ENCODE results near the gene C3.

C3 gene

DNA sequence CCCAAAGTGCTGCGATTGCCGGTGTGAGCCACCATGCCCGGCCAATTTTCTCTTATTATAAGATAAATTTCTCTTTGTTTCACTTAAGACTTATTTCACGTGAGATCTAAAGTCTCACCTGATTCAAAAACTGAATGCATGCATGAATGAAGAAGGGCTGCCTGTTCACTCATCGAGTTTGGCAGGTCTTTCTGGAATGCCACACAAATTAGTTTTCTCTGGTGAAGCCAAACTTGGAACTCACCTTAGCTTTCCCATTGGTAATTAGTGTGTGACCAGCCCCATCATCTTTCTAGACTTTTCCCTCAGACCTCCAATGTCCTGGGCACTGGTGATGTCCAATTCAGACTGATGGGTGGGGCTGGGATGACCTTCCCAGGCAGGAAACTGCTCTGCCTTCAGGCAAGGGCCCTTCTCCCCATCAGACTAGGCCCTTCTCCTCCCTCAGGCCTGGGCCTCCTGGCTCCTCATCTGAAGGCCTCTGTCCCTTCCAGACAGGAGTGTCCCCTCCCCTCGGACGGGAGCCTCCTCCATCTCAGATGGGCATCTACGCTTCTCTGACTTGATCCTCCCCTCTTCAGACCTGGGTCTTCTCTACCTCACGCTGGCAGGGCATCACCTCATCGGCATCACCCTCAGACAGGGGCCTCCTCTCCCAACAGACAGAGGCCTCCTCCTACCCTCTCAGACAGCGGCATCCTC, 14.4 kb downstream of the C3 start:
- in situ Hi-C loops (cut with MboI; ENCODE audit: low sequenced_read_pairs, unreplicated experiment): no loop called here
- DNase-seq (ENCODE audit: low spot score): no peak
- TF ChIP-seq, protein P1, sequence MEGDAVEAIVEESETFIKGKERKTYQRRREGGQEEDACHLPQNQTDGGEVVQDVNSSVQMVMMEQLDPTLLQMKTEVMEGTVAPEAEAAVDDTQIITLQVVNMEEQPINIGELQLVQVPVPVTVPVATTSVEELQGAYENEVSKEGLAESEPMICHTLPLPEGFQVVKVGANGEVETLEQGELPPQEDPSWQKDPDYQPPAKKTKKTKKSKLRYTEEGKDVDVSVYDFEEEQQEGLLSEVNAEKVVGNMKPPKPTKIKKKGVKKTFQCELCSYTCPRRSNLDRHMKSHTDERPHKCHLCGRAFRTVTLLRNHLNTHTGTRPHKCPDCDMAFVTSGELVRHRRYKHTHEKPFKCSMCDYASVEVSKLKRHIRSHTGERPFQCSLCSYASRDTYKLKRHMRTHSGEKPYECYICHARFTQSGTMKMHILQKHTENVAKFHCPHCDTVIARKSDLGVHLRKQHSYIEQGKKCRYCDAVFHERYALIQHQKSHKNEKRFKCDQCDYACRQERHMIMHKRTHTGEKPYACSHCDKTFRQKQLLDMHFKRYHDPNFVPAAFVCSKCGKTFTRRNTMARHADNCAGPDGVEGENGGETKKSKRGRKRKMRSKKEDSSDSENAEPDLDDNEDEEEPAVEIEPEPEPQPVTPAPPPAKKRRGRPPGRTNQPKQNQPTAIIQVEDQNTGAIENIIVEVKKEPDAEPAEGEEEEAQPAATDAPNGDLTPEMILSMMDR (IDR thresholded peaks at IDR 0.05; ENCODE audit: borderline replicate concordance, control extremely low read depth, extremely low read depth, insufficient read depth, missing control alignments): no peak

DNA sequence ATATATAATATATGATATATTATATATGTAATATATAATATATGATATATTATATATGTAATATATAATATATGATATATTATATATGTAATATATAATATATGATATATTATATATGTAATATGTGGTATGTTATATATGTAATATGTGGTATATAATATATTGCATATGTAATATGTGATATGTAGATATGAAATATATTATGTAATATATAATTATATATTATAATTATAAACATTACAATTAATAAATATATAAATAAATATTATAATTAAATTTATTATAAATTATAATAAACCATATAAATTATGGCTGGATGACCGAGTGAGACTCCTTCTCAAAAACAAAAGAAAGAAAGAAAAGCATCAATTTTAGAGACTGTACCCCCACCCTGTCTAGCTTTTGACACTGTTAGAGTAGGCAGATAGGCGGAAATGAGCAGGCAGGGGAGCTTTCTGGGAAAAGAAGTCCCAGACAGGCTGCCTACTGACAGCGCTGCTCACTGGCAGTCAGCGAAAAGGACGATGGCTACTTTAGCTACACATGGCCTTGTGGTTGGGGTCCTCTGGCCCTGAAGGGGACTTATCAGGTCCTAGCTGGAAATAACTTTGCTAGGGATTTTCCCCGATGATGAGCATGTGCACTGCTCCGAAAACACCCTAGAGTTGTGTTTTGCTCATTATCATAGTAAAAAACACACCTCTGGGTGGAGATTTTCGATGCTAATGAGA, 19.7 kb downstream of the C3 start:
- in situ Hi-C loops (cut with MboI; ENCODE audit: low sequenced_read_pairs, unreplicated experiment): no loop called here
- TF ChIP-seq, protein P1 (IDR thresholded peaks at IDR 0.05; ENCODE audit: borderline replicate concordance, control extremely low read depth, extremely low read depth, insufficient read depth, missing control alignments): no peak
- no peak for DNase-seq (ENCODE audit: low spot score)

DNA sequence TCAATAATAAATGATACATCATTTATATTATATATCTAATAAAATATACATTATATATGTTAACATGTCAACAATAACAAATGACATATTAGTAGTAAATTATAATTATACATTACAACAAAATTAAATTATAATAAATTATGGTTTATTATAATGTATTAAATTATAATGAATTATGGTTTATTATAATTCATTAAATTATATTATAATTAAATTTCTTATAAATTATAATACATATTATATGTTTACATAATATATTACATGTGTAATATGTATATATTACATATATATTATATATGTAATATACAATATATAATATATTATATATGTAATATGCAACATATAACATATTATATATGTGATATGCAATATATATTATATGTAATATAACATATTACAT, 20.5 kb downstream of the C3 start:
- no peak for DNase-seq (ENCODE audit: low spot score)
- TF ChIP-seq, protein P1 (IDR thresholded peaks at IDR 0.05; ENCODE audit: borderline replicate concordance, control extremely low read depth, extremely low read depth, insufficient read depth, missing control alignments): no peak
- in situ Hi-C loops (cut with MboI; ENCODE audit: low sequenced_read_pairs, unreplicated experiment): no loop called here

DNA sequence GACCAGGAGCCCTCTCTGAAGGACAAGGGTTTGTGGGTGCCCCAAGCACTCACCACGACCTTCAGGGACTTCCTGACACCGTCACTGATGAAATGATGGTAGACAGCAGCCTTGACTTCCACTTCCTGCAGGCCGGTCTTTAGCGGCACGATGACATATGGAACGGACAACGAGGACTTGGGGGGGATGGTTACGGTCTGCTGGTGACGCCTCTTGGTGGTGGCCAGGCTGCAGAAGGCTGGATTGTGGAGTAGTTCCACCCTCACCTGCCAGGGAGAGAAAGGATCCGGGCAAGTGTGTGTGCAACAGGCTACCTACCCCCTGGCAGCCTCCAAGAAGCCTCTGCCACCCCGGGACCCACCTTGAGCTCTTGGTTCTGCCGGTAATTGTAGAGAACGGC, 23.2 kb downstream of the C3 start:
- in situ Hi-C loops (cut with MboI; ENCODE audit: low sequenced_read_pairs, unreplicated experiment): no loop called here
- TF ChIP-seq, protein P1 (IDR thresholded peaks at IDR 0.05; ENCODE audit: borderline replicate concordance, control extremely low read depth, extremely low read depth, insufficient read depth, missing control alignments): no peak
- DNase-seq (ENCODE audit: low spot score): no peak

DNA sequence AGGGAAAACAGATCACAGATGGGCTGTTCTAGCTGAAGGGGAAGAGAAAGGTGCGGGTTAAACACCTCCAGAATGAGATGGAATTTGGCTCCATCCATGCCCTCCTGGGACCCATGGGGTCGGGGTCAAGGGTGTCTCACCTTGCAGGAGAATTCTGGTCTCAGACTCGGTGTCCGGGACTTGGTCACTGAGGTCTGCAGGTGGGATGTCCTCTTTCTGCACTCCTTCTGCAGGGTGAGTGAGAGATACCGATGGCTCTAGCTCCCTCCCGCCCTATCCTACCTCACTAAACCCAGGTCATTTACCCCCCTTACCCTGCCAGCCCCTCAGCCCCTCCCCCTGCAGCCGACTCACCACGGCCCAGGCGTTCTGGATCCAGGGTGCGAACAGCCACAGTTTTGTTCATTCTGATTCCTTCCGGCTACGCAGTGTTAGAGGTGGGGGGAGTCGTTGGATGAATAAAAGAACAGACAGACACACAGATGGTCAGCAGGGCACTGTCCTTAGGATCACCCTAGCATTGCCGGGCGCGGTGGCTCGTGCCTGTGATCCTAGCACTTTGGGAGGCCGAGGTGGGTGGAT, 24.1 kb downstream of the C3 start:
- in situ Hi-C loops (cut with MboI; ENCODE audit: low sequenced_read_pairs, unreplicated experiment): no loop called here
- no peak for DNase-seq (ENCODE audit: low spot score)
- TF ChIP-seq, protein P1 (IDR thresholded peaks at IDR 0.05; ENCODE audit: borderline replicate concordance, control extremely low read depth, extremely low read depth, insufficient read depth, missing control alignments): no peak

DNA sequence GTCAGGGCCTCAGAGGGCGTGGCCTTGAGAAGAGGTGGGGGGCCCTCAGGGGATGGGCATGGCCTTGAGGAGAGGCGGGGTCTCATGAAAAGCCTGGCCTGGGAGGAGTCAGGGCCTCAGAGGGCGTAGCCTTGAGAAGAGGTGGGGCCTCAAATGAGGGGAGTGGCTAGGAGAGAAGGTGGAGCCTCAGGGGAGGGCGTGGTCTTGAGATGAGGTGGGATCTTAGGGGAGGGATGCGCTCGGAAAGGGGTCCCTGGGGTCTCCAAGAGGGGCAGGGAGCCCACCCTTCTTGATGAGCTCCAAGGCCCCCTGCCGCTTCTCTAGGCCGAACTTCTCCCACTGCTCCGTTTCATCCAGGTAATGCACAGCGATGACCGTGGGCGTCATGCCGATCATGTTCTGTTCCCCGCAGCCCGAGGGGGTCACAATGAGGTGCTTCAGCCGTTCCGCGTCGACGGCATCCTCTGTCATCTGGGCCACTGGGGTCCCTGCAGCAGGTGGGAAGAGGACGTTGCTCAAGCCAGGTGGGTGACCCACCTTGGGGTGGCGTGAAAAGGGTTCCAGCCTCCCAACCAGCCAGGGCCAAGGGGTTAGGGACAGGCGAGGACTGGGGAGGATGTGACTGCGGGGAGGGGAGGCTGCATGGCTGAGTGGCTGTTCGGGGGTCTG, 26.2 kb downstream of the C3 start:
- in situ Hi-C loops (cut with MboI; ENCODE audit: low sequenced_read_pairs, unreplicated experiment): no loop called here
- DNase-seq (ENCODE audit: low spot score): no peak
- TF ChIP-seq, protein P1 (IDR thresholded peaks at IDR 0.05; ENCODE audit: borderline replicate concordance, control extremely low read depth, extremely low read depth, insufficient read depth, missing control alignments): no peak
